ENCODE data around the gene RUFY4.

DNA sequence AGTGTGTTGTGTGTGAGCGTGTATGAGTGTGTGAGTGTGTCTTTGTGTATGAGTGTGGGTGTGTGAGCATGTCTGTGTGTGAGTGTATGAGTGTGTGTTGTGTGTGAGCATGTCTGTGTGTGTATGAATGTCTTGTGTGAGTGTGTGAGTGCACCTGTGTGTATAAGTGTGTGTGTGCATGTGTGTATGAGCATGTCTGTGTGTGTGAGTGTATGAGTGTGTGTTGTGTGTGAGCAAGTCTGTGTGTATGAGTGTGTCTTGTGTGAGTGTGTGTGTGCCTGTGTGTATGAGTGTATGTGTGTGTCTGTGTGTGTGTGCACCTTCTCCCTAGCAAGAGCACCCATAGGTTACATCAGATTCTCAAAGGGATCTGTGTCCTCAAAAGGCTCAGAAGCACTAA is 37.8 kb upstream of the RUFY4 start:
- TF ChIP-seq, protein P1, sequence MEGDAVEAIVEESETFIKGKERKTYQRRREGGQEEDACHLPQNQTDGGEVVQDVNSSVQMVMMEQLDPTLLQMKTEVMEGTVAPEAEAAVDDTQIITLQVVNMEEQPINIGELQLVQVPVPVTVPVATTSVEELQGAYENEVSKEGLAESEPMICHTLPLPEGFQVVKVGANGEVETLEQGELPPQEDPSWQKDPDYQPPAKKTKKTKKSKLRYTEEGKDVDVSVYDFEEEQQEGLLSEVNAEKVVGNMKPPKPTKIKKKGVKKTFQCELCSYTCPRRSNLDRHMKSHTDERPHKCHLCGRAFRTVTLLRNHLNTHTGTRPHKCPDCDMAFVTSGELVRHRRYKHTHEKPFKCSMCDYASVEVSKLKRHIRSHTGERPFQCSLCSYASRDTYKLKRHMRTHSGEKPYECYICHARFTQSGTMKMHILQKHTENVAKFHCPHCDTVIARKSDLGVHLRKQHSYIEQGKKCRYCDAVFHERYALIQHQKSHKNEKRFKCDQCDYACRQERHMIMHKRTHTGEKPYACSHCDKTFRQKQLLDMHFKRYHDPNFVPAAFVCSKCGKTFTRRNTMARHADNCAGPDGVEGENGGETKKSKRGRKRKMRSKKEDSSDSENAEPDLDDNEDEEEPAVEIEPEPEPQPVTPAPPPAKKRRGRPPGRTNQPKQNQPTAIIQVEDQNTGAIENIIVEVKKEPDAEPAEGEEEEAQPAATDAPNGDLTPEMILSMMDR (conservative IDR thresholded peaks at IDR 0.05; ENCODE audit: low read depth, low read length), result no peak
- no peak for TF ChIP-seq EZH2 (IDR thresholded peaks at IDR 0.05; ENCODE audit: borderline replicate concordance, low read depth, low read length, poor library complexity, severe bottlenecking)
